Thymus (tissue), 11 donors: ENCODE measurements around the gene CLEC16A. TPM values are rescaled to one million over a fixed set of nuclear protein-coding genes. Genes with fewer than 3 reads are reported as not detected.
A peak's percentile ranks its signal among the peaks of the same experiment; 100 is the strongest.
"Not testable (repeated sequence)": the region's sequence is repeated elsewhere in the genome, so short reads cannot be mapped to it uniquely, and the experiment has no call there.

Experiments used
- DNase-seq, 9 donors: peaks; one replicate each; pipeline ENCODE4 v3.0.0-alpha.2; 2013; ENCODE audit warnings: low spot score in 9 of 9, low read depth in 6 of 9, missing footprints in 1 of 9
- H3K27ac ChIP-seq, 2 donors: one replicate each; pipeline ENCODE4 v1.5.1; 2013; ENCODE audit warnings: control low read depth in 1 of 2, low read depth in 1 of 2, low read length in 1 of 2, mild to moderate bottlenecking in 1 of 2, moderate library complexity in 1 of 2
- H3K27me3 ChIP-seq, 2 donors: one replicate each; pipeline ENCODE4 v1.5.1; 2013; ENCODE audit warnings: low read length in 1 of 2; ENCODE audit not compliant: control insufficient read depth in 2 of 2, insufficient read depth in 1 of 2
- H3K36me3 ChIP-seq, 2 donors: one replicate each; pipeline ENCODE4 v1.5.1; 2013; ENCODE audit warnings: low read length in 1 of 2, mild to moderate bottlenecking in 1 of 2, moderate library complexity in 1 of 2; ENCODE audit not compliant: control insufficient read depth in 2 of 2, insufficient read depth in 2 of 2
- H3K4me1 ChIP-seq, 2 donors: one replicate each; pipeline ENCODE4 v1.5.1; 2013; ENCODE audit warnings: low read length in 2 of 2; ENCODE audit not compliant: control insufficient read depth in 2 of 2, insufficient read depth in 2 of 2
- H3K4me3 ChIP-seq, 2 donors: one replicate each; pipeline ENCODE4 v1.5.1; 2013; ENCODE audit warnings: low read length in 2 of 2, control low read depth in 1 of 2, mild to moderate bottlenecking in 1 of 2
- H3K9me3 ChIP-seq, 2 donors: one replicate each; pipeline ENCODE4 v1.5.1; 2013; ENCODE audit warnings: low read length in 1 of 2, mild to moderate bottlenecking in 1 of 2; ENCODE audit not compliant: control insufficient read depth in 2 of 2, insufficient read depth in 1 of 2
- WGBS: extraction: QIAGEN DNeasy Blood & Tissue Kit; methylation state at CpG from one replicate; pipeline ENCODE4 v1.1.7; 2013; 5-methylcytosine and 5-hydroxymethylcytosine counted together
- polyA plus RNA-seq: library from polyadenylated mRNA; stranded (reverse); fragments of 200-250 nt; gene quantifications from one replicate; pipeline ENCODE4 v1.2.3, GENCODE V29; 2013
- total RNA-seq: library from RNA; stranded (reverse); fragments of 120-200 nt; gene quantifications from one replicate; pipeline ENCODE4 v1.2.4, GENCODE V29; 2013
- donor health status: healthy.

The CLEC16A gene
- total and polyA plus RNA-seq, 2 donors: 18.8 to 19.9 TPM

DNA sequence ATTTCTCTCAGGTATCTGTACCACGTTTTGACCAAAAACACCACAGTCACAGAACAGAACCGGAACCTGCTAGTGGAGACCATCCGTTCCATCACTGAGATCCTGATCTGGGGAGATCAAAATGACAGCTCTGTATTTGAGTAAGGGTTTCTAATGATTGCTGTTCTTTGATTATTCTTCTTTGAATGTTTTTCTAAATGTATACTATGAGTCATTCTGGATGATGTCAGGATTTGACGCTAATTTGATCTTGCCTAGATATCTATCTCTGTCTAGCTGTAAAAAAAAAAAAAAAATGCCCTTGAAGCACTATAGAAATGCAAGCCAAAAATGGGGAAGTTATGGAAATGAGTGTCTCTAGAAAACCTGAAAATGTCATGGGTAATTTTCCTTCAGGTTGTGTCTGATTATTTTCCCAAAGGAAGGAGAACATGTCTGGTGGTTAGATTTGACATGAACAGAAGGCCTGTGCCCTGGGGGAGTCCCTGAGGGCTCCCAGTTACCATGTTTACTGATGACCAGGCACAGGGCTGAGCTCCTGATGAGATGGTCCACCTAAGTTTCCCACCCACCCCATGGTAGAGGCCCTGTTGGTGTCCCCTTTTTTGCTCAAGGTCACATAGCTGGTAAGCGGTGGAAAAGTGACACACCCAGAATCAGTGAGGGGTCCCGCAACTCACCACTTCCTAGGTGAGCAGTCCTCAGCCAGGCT is 13.6 kb downstream of the CLEC16A start:
- no peaks in the 10 kb centered on the region for H3K9me3 ChIP-seq
- DNase-seq: no peak
- H3K27ac ChIP-seq: no peak overlapping the region
- H3K27me3 ChIP-seq: no peaks in the 10 kb centered on the region
- WGBS: 82% methylated on average over 6 of the region's 6 CpGs
- peaks cover 20 to 25% of the 10 kb centered on the region in 2 donors for H3K36me3 ChIP-seq
- peaks cover 0 to 15% of the 10 kb centered on the region in 2 donors for H3K4me1 ChIP-seq
- H3K4me3 ChIP-seq: no peak overlapping the region

DNA sequence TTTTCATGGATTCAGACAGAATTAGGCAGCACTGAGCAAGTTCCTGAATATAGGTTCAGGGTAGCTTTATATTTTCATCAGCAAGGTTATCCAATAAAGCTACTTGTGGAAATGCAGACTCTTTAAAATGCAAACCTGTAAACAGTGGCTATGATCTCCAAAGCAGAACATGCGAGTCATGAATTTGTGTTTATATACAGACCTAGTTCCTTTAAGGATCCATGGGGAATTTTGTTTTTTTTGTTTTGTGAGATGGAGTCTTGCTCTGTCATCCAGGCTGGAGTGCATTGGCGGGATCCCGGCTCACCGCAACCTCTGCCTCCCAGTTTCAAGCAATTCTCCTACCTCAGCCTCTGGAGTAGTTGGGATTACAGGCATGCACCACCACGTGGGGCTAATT is 14.8 kb downstream of the CLEC16A start:
- no peak overlapping the region for H3K27ac ChIP-seq
- WGBS: 98% methylated on average over 5 of the region's 5 CpGs
- H3K4me3 ChIP-seq: no peak overlapping the region
- H3K27me3 ChIP-seq: no peaks in the 10 kb centered on the region
- peaks cover 1 to 15% of the 10 kb centered on the region in 2 donors for H3K4me1 ChIP-seq
- DNase-seq: no peak
- peaks cover 31 to 37% of the 10 kb centered on the region in 2 donors for H3K36me3 ChIP-seq
- H3K9me3 ChIP-seq: no peaks in the 10 kb centered on the region

DNA sequence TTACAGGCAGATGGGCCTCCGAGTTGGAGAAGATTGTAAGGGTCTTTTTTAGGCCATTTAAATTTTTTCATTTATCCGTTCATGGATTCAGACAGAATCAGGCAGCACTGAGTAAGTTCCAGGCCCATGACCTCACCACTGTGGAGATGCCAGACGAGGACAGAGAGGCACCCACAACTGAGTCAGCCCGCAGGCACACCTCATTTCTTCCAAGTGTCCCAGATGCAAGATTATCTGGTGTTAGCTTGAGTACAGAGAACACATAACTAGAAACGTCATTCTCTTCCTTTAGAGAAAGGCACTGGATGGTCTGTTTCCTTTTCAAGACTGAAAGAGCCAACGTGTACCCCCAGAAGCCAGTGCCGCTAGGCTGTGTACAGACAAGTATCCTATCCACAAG is 16.9 kb downstream of the CLEC16A start:
- Histone ChIP-seq H3K4me3 (no peak overlapping the region), H3K27ac (no peak overlapping the region), H3K27me3 (no peaks in the 10 kb centered on the region), H3K36me3 (peaks cover 41 to 49% of the 10 kb centered on the region in 2 donors), H3K9me3 (no peaks in the 10 kb centered on the region), H3K4me1 (peaks cover 3 to 28% of the 10 kb centered on the region in 2 donors)
- 97% methylated on average over 7 of the region's 7 CpGs for WGBS
- no peak for DNase-seq

DNA sequence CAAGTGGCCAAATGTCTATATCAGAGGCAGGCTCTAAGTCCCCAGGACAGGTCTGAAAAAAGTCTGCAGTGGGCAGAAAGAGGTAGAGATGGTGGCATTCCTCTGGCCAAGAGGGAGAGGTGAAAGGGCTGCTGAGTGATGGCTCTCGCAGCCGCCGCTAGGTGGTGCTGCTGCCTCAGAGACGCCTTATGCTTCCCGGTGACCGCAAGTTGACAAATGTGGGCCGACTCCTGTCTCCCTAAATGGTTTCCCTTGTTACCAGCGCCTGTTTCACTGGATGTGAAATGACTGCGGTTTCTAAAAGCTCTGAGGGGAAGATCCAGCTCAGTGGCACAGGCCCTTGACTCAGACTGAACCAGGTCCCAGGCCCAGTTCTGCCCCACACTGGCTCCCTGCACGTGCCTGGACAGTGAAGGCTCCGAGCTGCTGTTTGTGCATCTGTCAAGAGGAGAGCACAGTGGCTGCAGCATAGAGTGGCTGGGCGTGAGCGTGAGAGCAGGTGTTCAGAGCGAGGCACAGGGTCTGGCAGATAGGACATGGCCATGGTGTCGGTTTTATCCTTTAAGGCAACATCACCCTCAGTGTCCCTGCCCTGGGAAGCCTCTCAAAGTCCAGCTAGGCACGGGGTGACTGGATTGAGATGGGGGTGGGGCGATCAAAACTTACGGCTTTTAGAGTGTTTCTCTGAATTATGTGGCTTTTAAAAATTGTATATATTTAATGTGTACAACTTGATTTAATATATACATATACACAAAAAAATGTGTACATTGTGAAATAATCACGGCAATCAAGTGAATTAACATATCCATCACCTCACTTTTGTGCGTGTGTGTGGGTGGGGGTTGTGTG is 19.9 kb downstream of the CLEC16A start:
- H3K9me3 ChIP-seq: no peaks in the 10 kb centered on the region
- H3K36me3 ChIP-seq: peaks cover 36 to 58% of the 10 kb centered on the region in 2 donors
- 52% methylated on average over 20 of the region's 20 CpGs for WGBS
- H3K27me3 ChIP-seq: no peaks in the 10 kb centered on the region
- H3K4me1 ChIP-seq: peaks cover 3 to 23% of the 10 kb centered on the region in 2 donors
- H3K27ac ChIP-seq: peak overlapping the region in 1 of 2 donors; percentile 53
- no peak overlapping the region for H3K4me3 ChIP-seq
- peak in 7 of 9 donors; percentile 61 to 88 (median 78) for DNase-seq

DNA sequence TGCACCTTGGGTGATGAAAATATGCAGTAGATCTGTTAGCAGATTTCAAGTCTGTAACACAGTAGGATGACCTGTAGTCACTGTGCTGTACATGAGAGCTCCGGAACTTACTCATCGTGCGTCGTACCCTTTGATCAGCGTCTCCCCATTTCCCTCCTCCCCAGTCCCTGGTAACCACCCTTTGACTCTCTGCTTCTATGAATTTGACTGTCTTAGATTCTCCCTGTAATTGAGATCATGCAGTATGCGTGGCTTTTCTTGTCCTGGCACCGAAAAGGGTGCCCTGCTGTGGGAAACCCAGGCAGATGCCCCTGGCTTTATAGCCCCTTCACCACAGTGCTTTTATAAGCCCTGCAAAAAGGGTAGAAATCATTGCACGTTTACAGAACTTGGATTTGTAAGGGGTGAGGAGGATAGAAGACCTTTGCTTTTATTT is 20.5 kb downstream of the CLEC16A start:
- Histone ChIP-seq H3K27ac (no peak overlapping the region), H3K9me3 (no peaks in the 10 kb centered on the region), H3K36me3 (peaks cover 38 to 62% of the 10 kb centered on the region in 2 donors), H3K4me1 (peaks cover 3 to 23% of the 10 kb centered on the region in 2 donors), H3K4me3 (no peak overlapping the region), H3K27me3 (no peaks in the 10 kb centered on the region)
- WGBS: 95% methylated on average over 8 of the region's 8 CpGs
- DNase-seq: no peak

DNA sequence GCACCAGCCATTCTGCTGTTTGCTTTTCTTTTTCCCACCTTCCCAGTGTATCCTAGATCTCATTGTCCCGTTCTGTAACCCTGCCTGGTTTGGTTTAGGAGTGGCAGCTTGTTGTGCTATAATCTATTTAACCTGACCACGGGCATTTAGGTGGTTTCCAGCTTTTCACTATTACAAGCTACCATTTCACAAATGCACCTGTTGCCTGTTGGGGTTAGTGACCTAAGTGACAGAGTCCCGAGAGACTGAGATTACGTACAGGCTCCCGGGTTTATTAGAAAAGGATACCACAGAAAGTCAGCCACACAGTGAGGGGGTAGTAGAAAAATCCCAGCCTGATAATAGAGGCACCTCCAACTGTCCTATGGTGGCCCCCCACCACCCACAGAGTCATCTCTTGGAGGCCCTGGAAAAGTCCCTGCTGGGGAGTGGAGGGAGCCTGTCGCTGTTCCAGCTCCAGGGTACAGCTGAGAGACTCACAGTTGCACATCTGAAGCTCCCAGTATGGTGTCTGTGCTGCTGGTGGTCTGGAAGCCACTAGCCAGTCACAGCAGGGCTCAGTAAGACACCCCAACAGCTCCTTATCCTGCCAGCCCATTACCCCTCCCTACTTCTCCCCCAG is 21.2 kb downstream of the CLEC16A start:
- peaks cover 39 to 68% of the 10 kb centered on the region in 2 donors for H3K36me3 ChIP-seq
- no peaks in the 10 kb centered on the region for H3K9me3 ChIP-seq
- WGBS: 93% methylated on average over 6 of the region's 6 CpGs
- DNase-seq: no peak
- no peak overlapping the region for H3K4me3 ChIP-seq
- H3K4me1 ChIP-seq: peaks cover 3 to 23% of the 10 kb centered on the region in 2 donors
- peak overlapping the region in 1 of 2 donors; percentile 2 for H3K27ac ChIP-seq
- no peaks in the 10 kb centered on the region for H3K27me3 ChIP-seq

DNA sequence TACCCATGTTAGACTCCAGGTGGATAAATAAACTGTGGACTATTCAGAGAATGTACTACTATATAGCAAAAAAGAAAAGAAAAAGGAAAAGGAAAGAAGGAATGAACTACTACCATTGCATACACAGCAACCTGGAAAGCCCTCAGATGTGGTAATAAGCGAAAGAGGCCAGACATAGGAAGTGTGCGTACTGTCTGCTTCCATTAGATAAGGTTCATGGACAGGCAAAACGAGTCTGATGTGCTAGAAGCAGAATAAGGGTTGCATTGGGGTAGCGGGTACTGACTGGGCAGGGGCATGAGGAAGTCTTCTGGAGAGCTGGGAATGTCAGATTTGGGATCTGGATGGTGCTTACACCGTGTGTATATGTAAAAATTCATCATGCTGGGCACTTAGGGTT is 21.8 kb downstream of the CLEC16A start:
- no peaks in the 10 kb centered on the region for H3K9me3 ChIP-seq
- H3K4me1 ChIP-seq: peaks cover 3 to 24% of the 10 kb centered on the region in 2 donors
- H3K27me3 ChIP-seq: no peaks in the 10 kb centered on the region
- H3K27ac ChIP-seq: no peak overlapping the region
- peaks cover 39 to 74% of the 10 kb centered on the region in 2 donors for H3K36me3 ChIP-seq
- no peak overlapping the region for H3K4me3 ChIP-seq
- no peak for DNase-seq
- WGBS: 81% methylated on average over 5 of the region's 5 CpGs

DNA sequence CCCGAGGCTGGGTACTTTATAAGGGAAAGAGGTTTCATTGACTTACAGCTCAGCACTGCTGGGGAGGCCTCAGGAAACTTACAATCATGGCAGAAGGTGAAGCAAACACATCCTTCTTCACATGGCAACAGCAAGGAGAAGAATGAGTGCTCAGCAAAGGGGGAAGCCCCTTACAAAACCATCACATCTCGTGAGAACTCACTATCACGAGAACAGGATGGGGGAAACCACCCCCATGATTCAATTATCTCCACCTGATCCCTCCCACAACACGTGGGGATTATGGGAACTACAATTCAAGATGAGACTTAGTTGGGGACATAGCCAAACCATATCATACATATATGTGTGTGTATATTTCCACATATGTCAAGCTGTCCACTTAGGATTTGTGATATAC is 22.2 kb downstream of the CLEC16A start:
- WGBS: 82% methylated on average over 4 of the region's 4 CpGs
- peaks cover 4 to 29% of the 10 kb centered on the region in 2 donors for H3K4me1 ChIP-seq
- DNase-seq, H3K27me3 ChIP-seq, H3K9me3 ChIP-seq, H3K27ac ChIP-seq, H3K4me3 ChIP-seq: not testable (repeated sequence)
- peaks cover 37 to 75% of the 10 kb centered on the region in 2 donors for H3K36me3 ChIP-seq

DNA sequence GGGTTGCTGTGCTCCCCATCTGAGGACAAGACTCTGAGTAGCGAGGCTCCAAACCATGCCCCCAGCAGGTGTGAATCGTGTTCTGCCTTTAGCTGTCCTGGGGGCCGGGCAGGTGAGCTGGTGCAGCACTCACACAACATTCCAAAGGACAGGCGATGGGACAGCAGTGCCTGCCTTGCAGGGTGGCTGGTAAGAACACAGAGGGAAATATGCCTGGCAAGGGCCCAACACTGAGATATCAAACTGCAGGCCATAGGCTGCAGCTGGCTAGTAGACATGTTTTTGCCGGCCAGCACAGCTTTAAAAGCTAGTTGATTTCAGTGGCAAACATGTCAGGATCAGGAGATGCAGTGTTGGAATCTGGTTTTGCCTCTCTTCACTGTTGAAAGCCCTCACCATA is 23.6 kb downstream of the CLEC16A start:
- no peak for DNase-seq
- Histone ChIP-seq H3K27me3 (no peaks in the 10 kb centered on the region), H3K27ac (no peak overlapping the region), H3K36me3 (peaks cover 29 to 69% of the 10 kb centered on the region in 2 donors), H3K4me1 (peaks cover 16 to 41% of the 10 kb centered on the region in 2 donors), H3K4me3 (no peak overlapping the region), H3K9me3 (no peaks in the 10 kb centered on the region)
- WGBS: 93% methylated on average over 5 of the region's 5 CpGs
